A549 (cell line): Measurements from ENCODE around the gene STAG2.

ENCODE experiments used
- CEBPB ChIP-seq, 2 experiments: fragments of >200 bp in 1 of 2; sonication (Bioruptor Twin) in 1 of 2; formaldehyde crosslinking in 1 of 2; IDR thresholded peaks; 2 replicates each; pipeline ENCODE4 v1.6.1; 2012 to 2016
- CHD4 ChIP-seq: fragments of 200-600 bp; sonication (generic); IDR thresholded peaks from 2 replicates; pipeline ENCODE4 v1.6.1; 2016; ENCODE audit warnings: antibody characterized with exemption, mild to moderate bottlenecking, borderline replicate concordance
- ESRRA ChIP-seq: fragments of 150-350 bp; IDR thresholded peaks from 2 replicates; pipeline ENCODE4 v1.6.1; 2014; ENCODE audit warnings: mild to moderate bottlenecking, low read length, borderline replicate concordance
- HDAC2 ChIP-seq: fragments of 200-600 bp; sonication (generic); IDR thresholded peaks from 2 replicates; pipeline ENCODE4 v1.6.1; 2016
- JUNB ChIP-seq: fragments of >200 bp; sonication (Bioruptor Twin); formaldehyde crosslinking; IDR thresholded peaks from 2 replicates; pipeline ENCODE4 v1.6.1; 2016
- KDM1A ChIP-seq: fragments of 200-600 bp; sonication (generic); IDR thresholded peaks from 2 replicates; pipeline ENCODE4 v1.6.1; 2016; ENCODE audit warnings: low read depth, mild to moderate bottlenecking
- POLR2A ChIP-seq: IDR thresholded peaks from 2 replicates; pipeline ENCODE4 v1.6.1; 2012; ENCODE audit warnings: mild to moderate bottlenecking, low read length
- RAD21 ChIP-seq, 2 experiments: fragments of >200 bp in 1 of 2; sonication (Bioruptor Twin) in 1 of 2; formaldehyde crosslinking in 1 of 2; IDR thresholded peaks in 1 of 2; conservative IDR thresholded peaks in 1 of 2; 2 replicates in 1 of 2; 3 replicates in 1 of 2; pipeline ENCODE4 v1.6.1; 2012 to 2018; ENCODE audit warnings: inconsistent platforms in 1 of 2
- RFX5 ChIP-seq: fragments of 450-650 bp; IDR thresholded peaks from 2 replicates; pipeline ENCODE4 v1.7.1; 2014; ENCODE audit warnings: antibody characterized with exemption, mild to moderate bottlenecking, moderate library complexity
- SMC3 ChIP-seq: fragments of >200 bp; sonication (Bioruptor Twin); formaldehyde crosslinking; IDR thresholded peaks from 3 replicates; pipeline ENCODE4 v1.6.1; 2018; ENCODE audit warnings: inconsistent platforms
- ZC3H11A ChIP-seq: fragments of 450-650 bp; IDR thresholded peaks from 2 replicates; pipeline ENCODE4 v1.6.1; 2014; ENCODE audit warnings: antibody characterized with exemption, mild to moderate bottlenecking
- TF ChIP-seq, protein P1 (sequence below): fragments of 200-600 bp; sonication (generic); IDR thresholded peaks from 2 replicates; pipeline ENCODE4 v1.6.1; 2016; ENCODE audit warnings: antibody characterized with exemption, mild to moderate bottlenecking, moderate library complexity
- TF ChIP-seq, protein P2 (sequence below): fragments of >200 bp; sonication (Bioruptor Twin); formaldehyde crosslinking; IDR thresholded peaks from 3 replicates; pipeline ENCODE4 v1.5.1; 2016

DNA sequence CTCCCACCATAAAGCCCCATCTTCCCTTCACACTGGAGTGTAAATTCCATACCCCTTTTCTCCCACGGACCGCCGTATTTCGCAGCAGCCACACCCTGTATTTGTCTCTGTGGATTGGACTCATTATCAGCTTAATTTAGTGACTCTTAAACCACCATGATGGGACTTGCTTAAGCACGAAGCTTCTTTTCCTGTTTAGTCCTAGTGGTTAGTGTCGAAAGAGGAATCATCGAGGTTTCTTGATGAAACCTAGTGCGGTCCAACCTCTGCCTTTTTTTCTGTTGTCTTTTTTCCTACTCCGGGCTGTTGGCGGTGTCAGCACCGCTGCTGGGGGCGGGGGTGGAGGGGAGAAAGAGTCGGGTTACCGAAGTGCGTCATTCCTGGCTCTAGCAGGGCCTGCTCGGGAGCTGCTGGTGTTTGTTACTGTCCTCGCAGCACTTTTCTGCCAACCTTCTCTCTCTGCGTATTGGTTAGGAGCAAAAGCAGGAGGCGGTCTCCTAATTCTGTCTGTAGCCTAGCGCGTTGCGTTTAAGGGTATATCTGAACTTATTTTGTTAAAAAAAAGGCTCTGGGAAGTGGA is 1.4 kb downstream of the STAG2 start:
- no peak for TF ChIP-seq KDM1A
- TF ChIP-seq CHD4 = no peak
- no peak for TF ChIP-seq POLR2A
- TF ChIP-seq, protein P1, sequence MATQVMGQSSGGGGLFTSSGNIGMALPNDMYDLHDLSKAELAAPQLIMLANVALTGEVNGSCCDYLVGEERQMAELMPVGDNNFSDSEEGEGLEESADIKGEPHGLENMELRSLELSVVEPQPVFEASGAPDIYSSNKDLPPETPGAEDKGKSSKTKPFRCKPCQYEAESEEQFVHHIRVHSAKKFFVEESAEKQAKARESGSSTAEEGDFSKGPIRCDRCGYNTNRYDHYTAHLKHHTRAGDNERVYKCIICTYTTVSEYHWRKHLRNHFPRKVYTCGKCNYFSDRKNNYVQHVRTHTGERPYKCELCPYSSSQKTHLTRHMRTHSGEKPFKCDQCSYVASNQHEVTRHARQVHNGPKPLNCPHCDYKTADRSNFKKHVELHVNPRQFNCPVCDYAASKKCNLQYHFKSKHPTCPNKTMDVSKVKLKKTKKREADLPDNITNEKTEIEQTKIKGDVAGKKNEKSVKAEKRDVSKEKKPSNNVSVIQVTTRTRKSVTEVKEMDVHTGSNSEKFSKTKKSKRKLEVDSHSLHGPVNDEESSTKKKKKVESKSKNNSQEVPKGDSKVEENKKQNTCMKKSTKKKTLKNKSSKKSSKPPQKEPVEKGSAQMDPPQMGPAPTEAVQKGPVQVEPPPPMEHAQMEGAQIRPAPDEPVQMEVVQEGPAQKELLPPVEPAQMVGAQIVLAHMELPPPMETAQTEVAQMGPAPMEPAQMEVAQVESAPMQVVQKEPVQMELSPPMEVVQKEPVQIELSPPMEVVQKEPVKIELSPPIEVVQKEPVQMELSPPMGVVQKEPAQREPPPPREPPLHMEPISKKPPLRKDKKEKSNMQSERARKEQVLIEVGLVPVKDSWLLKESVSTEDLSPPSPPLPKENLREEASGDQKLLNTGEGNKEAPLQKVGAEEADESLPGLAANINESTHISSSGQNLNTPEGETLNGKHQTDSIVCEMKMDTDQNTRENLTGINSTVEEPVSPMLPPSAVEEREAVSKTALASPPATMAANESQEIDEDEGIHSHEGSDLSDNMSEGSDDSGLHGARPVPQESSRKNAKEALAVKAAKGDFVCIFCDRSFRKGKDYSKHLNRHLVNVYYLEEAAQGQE = no peak
- no peak for TF ChIP-seq RFX5
- TF ChIP-seq, protein P2, sequence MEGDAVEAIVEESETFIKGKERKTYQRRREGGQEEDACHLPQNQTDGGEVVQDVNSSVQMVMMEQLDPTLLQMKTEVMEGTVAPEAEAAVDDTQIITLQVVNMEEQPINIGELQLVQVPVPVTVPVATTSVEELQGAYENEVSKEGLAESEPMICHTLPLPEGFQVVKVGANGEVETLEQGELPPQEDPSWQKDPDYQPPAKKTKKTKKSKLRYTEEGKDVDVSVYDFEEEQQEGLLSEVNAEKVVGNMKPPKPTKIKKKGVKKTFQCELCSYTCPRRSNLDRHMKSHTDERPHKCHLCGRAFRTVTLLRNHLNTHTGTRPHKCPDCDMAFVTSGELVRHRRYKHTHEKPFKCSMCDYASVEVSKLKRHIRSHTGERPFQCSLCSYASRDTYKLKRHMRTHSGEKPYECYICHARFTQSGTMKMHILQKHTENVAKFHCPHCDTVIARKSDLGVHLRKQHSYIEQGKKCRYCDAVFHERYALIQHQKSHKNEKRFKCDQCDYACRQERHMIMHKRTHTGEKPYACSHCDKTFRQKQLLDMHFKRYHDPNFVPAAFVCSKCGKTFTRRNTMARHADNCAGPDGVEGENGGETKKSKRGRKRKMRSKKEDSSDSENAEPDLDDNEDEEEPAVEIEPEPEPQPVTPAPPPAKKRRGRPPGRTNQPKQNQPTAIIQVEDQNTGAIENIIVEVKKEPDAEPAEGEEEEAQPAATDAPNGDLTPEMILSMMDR = no peak
- no peak for TF ChIP-seq CEBPB (IDR thresholded peaks at IDR 0.05)
- TF ChIP-seq ESRRA = no peak
- TF ChIP-seq HDAC2 = no peak
- TF ChIP-seq RAD21 (conservative IDR thresholded peaks at IDR 0.05 in 1 of 2, IDR thresholded peaks at IDR 0.05 in 1 of 2) = no peak
- TF ChIP-seq JUNB = no peak
- TF ChIP-seq ZC3H11A = no peak
- no peak for TF ChIP-seq SMC3
